ENCODE results near the gene FOXD3. TPM values are rescaled to one million over a fixed set of nuclear protein-coding genes. Genes with fewer than 3 reads are reported as not detected.
A peak's percentile ranks its signal among the peaks of the same experiment; 100 is the strongest.

Gene FOXD3
- polyA plus RNA-seq, 3 donors: 0.11 to 0.12 TPM; not detected in 1

DNA sequence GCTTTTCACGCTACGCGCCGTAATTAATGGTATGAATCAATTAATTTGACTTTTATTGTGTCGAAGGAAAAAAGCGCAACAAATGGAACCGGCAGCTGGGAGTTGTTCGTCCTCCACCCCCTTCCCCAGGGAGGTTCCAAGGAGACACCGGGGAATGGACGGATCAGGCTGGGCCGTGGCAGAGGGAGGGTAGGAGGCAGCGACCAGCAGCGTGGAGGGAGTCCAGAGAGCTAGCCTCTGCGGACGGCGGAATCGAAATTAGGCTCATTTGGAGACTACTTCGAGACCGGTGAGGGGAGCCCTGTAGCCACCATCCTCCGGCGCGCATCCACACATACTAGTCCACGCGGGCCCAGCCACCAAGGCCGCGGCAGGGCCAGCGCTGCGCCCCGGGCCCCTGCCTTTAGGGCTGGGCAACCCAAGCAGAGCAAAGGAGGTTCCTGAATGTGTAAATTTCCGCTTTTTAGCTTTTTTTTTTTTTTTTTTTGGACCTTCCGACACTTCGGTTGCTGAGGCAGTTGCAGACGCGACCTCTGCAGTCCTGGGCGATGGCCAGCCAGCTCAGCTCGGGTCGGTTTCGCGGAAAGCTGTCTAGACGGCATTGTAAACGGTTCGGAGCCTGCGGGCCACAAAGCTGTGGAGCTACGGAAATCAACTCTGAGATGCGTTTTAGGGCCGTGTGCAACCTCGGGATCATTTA, 2.2 kb upstream of the FOXD3 start:
- no peak for DNase-seq (ENCODE audit: low read depth in 3 of 3, low spot score in 2 of 3)

DNA sequence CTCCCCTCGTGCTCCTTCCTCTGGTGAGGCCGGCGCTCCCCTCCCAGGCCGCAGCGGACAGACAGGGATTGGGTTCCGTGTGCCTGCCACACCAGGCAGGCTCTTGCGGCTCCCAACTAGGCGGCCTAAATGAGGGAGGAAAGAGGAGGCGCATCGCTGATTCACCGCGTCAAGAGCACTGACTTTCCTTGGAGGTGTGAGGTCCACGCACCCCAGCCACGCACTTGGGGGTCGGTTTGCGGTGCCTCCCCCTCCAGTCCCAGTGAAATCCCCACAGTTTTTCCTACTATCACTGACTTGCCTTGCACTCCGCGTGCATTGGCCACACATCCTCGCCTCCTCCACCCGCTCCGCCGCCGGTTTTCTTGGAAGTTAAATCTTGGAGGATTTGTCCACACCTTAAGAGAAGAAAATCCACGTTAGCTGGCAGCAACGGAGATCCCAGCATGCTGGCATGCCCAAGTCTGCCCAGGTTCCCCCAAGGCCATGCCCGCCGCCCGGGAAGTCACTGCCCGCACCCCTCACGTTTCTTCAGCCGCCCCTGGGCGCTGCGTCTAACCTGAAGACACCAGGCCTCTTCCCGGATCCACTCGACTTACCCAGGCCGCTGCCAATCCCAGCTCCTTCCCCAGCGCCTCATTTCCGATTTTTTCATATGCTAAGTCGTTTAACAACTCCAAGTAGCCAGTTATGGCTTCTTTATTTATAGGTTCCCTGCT, 1.1 kb upstream of the FOXD3 start:
- no peak for DNase-seq (ENCODE audit: low read depth in 3 of 3, low spot score in 2 of 3)

DNA sequence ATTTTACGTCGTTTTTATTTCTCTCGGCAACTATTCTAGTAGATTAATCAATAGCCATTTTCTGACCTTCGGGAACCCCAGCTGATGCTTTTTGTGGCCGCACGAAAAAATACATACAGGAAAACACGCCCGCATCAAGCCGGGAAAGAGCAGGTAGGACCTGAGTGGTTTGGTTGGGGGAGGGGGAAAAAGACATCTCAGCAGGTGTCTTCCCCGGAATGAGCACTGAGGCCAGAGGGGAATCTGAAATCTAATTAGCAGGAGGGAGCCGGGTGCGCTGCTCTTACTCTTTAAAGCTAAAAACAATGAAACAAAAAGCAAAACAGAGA, 618 bp upstream of the FOXD3 start:
- DNase-seq (ENCODE audit: low read depth in 3 of 3, low spot score in 2 of 3): no peak

DNA sequence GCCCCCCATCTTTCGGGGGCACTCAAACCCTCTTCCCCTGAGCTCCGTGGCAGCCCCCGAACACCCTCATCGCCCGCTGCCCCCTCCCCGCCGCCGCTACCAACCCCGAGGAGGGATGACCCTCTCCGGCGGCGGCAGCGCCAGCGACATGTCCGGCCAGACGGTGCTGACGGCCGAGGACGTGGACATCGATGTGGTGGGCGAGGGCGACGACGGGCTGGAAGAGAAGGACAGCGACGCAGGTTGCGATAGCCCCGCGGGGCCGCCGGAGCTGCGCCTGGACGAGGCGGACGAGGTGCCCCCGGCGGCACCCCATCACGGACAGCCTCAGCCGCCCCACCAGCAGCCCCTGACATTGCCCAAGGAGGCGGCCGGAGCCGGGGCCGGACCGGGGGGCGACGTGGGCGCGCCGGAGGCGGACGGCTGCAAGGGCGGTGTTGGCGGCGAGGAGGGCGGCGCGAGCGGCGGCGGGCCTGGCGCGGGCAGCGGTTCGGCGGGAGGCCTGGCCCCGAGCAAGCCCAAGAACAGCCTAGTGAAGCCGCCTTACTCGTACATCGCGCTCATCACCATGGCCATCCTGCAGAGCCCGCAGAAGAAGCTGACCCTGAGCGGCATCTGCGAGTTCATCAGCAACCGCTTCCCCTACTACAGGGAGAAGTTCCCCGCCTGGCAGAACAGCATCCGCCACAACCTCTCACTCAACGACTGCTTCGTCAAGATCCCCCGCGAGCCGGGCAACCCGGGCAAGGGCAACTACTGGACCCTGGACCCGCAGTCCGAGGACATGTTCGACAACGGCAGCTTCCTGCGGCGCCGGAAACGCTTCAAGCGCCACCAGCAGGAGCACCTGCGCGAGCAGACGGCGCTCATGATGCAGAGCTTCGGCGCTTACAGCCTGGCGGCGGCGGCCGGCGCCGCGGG, 837 bp downstream of the FOXD3 start:
- DNase-seq (ENCODE audit: low read depth in 3 of 3, low spot score in 2 of 3): no peak

DNA sequence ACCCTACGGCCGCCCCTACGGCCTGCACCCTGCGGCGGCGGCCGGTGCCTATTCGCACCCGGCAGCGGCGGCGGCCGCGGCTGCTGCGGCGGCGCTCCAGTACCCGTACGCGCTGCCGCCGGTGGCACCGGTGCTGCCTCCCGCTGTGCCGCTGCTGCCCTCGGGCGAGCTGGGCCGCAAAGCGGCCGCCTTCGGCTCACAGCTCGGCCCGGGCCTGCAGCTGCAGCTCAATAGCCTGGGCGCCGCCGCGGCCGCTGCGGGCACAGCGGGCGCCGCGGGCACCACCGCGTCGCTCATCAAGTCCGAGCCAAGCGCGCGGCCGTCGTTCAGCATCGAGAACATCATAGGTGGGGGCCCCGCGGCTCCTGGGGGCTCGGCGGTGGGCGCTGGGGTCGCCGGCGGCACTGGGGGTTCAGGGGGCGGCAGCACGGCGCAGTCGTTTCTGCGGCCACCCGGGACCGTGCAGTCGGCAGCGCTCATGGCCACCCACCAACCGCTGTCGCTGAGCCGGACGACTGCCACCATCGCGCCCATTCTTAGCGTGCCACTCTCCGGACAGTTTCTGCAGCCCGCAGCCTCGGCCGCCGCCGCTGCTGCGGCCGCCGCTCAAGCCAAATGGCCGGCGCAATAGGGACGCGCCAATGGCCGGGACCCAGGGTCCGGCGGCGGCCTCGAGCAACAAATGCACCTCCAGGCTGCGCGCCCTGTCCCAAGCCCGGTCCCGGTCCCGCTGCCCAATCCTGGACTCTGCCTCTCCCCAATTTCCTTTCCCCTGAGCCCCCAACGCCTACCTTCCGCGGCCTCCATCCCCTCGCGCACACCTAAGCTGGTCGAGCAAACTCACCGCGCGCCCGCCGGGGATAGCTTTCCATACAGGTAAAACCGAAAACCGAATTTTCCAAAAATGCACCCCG, 1.8 kb downstream of the FOXD3 start:
- DNase-seq (ENCODE audit: low read depth in 3 of 3, low spot score in 2 of 3): no peak

DNA sequence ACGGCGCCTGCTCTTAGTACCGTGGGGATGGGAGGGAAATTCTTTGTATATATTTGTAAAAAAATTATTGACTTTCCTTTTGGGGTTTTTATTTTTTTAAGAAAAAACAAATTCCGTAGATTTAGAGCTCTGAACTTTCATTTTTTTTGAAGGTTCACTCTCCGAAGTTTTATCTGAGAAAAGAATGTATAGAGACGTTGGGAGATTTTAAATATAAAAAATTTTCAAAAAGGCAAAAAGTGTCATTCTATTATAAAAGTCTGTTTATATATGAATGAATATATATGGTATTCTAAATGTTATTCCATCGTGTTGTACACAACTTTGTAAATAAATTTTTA, 2.4 kb downstream of the FOXD3 start:
- DNase-seq (ENCODE audit: low read depth in 3 of 3, low spot score in 2 of 3): no peak

DNA sequence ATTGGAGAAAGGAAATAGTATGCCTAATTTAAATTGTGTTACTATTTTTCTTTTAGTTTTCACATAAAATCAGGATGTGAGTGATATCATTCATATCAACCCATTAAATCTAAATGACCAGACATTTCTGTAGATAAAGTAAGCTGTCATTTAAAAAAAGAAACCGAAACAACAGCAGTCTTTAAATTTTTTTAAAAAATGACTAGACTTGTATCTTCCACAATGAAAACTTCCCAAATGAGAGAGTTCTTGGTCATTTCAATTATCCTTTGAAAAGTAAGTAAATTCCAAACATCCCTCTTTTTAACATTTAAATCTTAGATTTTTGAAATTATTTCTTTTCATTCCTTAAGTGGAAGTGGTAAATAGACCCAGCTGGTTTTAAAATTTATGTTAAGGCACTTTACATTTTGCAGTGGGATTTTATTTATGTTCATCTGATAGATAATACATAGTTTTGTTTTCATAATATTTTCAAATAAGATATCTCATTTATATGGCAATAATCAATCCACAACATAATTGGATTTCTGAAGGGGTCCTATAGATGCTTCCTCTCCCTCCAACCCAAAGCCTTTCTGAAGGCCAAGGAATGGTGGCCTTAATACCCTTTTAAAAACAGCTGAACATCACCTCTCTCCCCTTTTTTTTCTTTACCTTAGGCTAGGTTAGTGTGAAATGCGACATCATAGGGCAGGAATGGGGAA, 3.1 kb downstream of the FOXD3 start:
- no peak for DNase-seq (ENCODE audit: low read depth in 3 of 3, low spot score in 2 of 3)

DNA sequence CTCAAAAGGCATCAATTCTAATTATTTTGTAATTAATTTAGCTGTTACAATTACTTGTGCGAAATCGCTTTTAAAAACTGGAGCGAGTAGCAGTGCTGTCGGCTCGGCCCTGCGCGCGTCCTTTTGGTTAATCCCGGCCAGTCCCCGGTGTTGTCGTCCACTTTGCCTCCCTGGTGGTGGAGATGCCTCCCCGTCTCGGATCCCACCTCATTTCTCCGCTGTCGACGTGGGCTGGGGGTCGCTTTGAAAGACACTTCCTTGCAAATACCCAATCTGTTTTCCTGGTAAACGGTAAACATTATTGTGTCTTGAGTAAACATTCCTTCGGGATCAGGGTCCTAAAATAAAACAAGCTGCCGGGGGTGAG, 3.7 kb downstream of the FOXD3 start:
- DNase-seq (ENCODE audit: low read depth in 3 of 3, low spot score in 2 of 3): no peak

DNA sequence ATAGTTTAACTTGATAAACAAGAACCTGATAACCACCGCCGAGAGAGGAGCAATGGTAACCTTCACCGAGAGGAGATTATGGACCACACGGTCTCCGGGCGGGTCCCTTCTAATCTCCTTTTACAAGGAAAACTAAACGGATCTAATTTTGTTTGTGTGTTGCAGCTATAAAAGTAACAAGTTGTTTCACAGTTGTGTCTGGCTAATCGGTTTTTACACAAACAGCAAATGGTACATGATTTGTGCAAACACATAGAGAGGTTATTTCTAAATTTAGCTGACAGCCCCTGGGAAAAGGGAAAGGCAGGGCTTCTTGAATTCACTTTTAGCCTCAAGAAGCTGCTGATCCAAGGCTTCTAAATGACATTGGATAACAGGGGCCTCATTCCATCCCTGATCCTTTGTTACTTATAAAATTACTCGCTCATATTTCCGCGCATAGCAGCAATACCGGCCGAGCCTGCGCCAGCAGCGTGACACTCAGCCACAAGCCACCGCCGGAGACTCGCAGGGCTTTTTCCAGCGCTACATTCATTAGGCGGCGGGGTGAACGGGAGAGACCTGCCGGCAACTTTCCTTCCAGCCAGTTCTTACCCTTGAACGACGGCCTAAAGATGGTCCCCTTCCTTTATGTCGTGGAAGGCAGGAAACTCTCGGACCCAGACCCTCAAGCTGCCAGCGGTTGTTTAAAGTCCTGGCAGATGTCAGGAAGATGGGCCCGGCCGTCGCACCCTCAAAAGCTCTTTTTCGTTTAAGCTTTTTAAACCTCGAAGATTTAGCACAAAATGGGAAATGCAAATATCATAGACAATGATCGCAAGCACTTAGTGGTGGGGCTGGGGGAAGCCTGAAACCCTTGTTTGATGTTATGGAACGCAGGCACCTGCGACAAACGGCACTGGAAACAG, 4.4 kb downstream of the FOXD3 start:
- no peak for DNase-seq (ENCODE audit: low read depth in 3 of 3, low spot score in 2 of 3)

DNA sequence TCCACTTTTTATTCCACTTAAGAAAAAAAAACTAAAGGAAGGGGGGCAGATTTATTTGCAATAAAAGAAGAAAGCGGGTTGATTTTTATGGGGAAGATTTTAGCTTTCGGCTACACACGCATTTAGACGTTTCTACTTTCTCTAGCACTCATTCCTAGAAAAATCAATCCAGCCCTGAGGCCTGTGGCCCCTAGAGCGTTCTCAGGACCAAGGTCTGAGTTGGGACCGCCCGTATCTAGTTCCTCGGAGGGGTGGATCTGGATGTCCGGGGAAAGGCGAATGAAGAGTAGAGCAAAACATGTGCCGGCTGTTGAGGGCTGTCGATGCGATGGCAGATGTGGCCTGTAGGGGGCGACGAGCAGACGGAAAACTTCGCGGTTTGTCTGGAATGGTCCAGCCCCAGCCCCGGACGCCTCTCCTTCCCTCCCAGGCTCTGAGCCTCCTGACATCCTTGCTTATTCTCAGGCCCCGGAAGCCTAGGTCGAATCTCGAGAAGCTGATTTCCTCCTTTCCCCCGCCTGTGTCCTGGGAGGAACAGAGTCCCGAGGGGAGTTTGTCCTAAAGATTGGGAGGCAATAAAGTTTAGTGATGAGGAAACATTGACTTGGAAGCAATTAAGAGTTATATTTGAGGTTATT, 5.2 kb downstream of the FOXD3 start:
- DNase-seq (ENCODE audit: low read depth in 3 of 3, low spot score in 2 of 3): peak in 1 of 3 donors; percentile 64

DNA sequence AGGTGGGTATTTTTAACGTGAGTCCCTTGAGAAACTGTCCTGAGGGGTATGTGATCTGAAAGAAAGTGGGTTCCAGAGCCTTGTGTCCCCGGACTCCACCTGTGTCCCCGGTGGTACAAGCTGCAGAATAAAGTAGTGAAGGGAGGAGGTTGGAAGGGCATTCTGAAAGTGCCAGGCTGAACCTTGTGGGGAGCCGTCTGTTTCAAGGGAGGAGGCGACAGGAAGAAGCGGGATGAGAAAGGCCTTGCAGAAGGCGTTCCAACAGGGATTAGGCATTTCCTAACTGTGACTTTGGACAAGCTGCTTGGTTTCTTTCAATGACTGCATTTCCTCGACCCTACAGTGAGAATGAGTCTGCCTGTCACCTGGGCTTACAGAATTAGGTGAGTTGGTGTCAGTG, 5.8 kb downstream of the FOXD3 start:
- DNase-seq (ENCODE audit: low read depth in 3 of 3, low spot score in 2 of 3): no peak

DNA sequence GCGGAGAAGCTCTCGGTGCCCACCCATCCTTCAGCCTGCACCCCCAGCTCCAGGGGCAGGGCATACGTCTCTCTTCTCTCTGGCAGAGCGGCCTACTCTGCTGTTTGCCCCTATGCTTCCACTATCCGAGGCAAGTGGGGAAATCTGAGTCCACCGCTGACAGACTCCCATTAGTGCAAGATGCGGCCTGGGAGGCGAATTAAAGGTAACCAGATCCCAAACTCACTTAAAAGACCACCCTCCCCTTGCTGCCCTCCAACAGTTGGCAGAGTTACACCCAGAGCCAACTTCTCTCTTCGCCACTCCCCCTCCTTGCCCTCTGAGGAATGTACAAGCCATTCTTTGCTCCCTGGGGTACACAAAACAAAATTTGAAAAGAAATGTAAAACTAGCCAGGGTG, 6.4 kb downstream of the FOXD3 start:
- DNase-seq (ENCODE audit: low read depth in 3 of 3, low spot score in 2 of 3): no peak

DNA sequence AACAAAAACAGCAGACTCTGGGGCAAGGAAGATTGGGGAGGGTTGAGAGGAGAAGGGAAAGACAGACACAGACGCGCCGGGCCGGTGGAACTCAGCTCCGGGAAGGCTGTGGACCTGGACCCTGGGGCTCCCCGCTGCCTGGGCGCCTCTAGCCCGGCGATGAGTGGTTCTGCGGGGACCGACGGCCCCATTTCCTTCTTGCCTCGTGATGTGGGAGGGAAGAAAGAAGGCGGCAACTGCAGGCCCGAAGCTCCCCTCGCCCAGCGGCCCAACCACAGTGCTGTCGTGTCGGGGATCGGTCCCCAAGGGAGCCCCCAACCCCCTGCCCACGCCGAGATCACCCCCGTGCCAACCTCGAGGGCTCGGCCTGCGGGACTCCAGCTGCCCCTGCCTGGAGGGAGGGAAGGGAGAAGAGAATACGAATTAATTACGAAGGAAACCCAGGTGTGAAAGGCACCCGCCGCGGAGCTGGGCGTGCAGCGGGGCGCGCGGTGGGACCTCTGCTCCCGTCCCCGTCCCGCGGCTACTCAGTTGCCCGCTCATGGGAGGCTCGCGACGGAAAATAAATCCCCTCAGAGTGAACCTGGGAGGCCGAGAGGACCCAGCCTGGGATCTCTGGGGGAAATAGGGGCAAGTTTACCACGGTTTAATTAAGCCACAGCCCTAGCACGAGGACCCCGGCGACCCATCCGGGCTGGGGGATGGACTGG, 7.4 kb downstream of the FOXD3 start:
- DNase-seq (ENCODE audit: low read depth in 3 of 3, low spot score in 2 of 3): no peak

DNA sequence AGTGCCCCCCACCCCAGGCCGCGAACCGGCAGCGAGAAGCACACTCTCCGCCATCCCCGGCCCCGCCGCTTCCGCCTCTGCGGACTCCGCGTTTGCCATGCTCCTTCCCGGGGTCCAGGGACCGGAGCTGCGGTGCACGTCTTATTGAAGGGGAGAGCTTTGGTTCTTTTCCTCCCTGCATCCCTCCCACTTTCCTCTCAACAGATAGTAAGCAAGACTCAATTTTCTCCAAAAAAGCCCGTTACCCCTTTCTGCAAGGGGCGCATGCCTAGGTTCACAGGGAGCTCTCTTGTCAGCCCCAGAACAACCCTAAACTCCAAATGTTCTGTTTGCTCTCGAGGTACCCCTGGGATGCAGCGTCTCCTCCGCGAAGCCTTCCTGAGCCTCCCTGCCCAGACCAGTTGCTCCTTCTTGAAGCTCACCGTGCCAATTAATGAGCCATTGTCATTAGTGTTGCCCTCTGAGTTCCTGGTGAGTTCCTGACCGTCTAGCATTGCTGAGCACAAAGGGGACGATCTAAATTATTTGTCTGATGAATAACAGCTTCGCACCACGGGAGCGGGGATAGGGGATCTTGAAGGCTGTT, 8.1 kb downstream of the FOXD3 start:
- no peak for DNase-seq (ENCODE audit: low read depth in 3 of 3, low spot score in 2 of 3)

DNA sequence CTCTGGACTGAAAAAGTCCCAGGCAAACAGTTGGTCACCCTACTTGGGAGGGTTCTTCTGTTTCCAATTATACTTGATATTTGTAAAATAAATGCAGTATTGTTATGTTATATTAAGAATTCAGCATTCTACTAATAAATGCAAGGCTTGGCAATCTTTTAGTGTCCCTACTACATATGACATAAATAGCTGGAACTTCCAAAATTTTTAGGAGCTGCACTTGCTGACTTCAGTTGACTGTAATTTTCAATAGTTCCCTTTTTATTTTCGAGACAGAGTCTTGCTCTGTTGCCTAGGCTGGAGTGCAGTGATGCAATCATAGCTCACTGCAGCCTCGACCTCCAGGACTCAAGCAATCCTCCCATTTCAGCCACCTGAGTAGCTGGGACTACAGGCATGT, 20.0 kb downstream of the FOXD3 start:
- DNase-seq (ENCODE audit: low read depth in 3 of 3, low spot score in 2 of 3): no peak

DNA sequence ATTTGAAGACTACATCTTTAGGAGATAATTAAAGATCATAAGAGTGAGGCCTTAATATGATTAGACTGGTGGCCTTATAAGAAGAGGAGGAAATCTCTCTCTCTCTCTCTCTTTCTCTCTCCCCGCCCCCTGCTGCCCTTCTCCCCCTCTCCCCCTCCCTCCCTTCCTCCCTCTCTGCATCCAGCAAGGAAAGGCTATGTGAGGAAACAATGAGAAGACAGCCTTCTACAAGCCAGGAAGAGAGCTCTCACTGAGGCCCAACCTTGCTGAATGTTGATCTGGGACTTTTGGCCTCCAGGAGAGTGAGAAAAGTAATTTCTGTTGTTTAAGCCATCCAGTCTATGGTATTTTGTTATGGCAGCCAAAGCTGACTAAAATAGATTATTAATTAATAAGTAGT, 21.6 kb downstream of the FOXD3 start:
- DNase-seq (ENCODE audit: low read depth in 3 of 3, low spot score in 2 of 3): no peak

DNA sequence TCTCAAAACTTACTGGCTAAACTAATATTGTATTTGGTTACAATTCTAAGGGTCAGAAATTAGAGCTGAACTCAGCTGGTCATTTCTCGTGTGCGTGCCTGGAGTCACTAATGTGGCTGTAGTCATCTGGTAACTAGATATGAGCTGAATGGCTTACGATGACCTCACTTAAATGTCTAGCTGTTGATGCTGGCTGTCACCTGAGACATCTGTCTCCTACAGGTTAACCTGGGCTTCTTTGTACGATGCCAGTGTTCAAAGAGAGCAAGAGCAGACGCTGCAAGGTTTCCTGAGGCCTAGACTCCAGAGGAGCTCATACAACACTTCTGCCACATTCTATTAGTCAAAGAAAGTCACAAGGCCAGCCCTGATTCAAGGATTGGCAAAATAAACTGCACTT, 28.0 kb downstream of the FOXD3 start:
- DNase-seq (ENCODE audit: low read depth in 3 of 3, low spot score in 2 of 3): no peak

DNA sequence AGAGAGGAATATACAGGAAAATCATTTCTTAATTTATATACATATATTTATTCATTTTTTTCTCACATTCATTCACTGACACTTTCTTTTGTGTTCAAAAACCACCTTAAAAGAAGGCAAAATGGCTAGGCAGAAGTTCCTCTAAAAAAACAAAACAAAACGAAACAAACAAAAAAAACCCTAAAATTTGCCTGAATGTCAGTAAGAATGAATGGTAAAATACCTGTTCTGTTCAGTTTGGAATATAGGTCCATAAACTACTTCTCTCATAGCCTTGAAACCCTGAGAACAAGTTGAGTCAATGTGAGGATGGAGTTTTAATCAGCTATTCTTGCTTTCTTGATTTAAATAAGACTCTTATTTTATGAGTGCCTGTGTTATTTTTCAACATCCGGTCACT, 30.4 kb downstream of the FOXD3 start:
- DNase-seq (ENCODE audit: low read depth in 3 of 3, low spot score in 2 of 3): no peak

All from right renal cortex interstitium (tissue), 3 donors.